SK-N-MC (cell line): ENCODE results near the gene OR2Y1.

ENCODE experiments used
- EZH2 ChIP-seq: fragments of 200-600 bp; sonication (generic); IDR thresholded peaks from one replicate; pipeline ENCODE4 v1.6.1; 2017; ENCODE audit warnings: antibody characterized with exemption
- POLR2AphosphoS5 ChIP-seq: IDR thresholded peaks from 2 replicates; pipeline ENCODE4 v1.6.1; 2012; ENCODE audit warnings: mild to moderate bottlenecking, low read depth, low read length, borderline replicate concordance

- TF ChIP-seq POLR2AphosphoS5 = no peak
- TF ChIP-seq EZH2 = no peak
Measured at GRCh38 chr5:180691046-180691445, 48.8 kb downstream of the OR2Y1 start.
